Esophagus squamous epithelium (tissue), 4 donors: ENCODE measurements around the gene WASHC2A.
"Not testable (repeated sequence)": the region's sequence is repeated elsewhere in the genome, so short reads cannot be mapped to it uniquely, and the experiment has no call there.

Experiments used
- CTCF ChIP-seq, 6 experiments: fragments of 450-650 bp in 4 of 6; fragments of 200-600 bp in 2 of 6; sonication (generic) in 2 of 6; IDR thresholded peaks; one replicate each; pipeline ENCODE4 v1.5.1; 2016 to 2019; ENCODE audit warnings: antibody characterized with exemption in 6 of 6, mild to moderate bottlenecking in 4 of 6, moderate library complexity in 4 of 6
- POLR2A ChIP-seq, 4 donors: fragments of 450-650 bp; IDR thresholded peaks; one replicate each; pipeline ENCODE4 v1.6.1; 2017; ENCODE audit warnings: antibody characterized with exemption in 4 of 4, mild to moderate bottlenecking in 4 of 4, moderate library complexity in 3 of 4

- not testable (repeated sequence) for TF ChIP-seq CTCF, POLR2A (IDR thresholded peaks at IDR 0.05)
Observed at GRCh38 chr10:50145575-50145974, 77.8 kb downstream of the WASHC2A start.
